Upper lobe of left lung (tissue), 6 donors: Measurements from ENCODE around the gene CNDP1. TPM values are rescaled to one million over a fixed set of nuclear protein-coding genes. Genes with fewer than 3 reads are reported as not detected.

Experiments
- ATAC-seq, 2 donors: fragments of 200-7000 bp; cut with Tn5 transposase; one replicate each; pipeline ENCODE4 v1.9.1; 2022; ENCODE audit warnings: mild to moderate bottlenecking in 2 of 2, moderate library complexity in 2 of 2; ENCODE audit not compliant: low FRiP score in 2 of 2
- DNase-seq, 2 donors: peaks; one replicate each; pipeline ENCODE4 v3.0.0-alpha.2; 2019 to 2020
- H3K27ac ChIP-seq, 4 donors: fragments of 200-600 bp; sonication (generic); one replicate each; pipeline ENCODE4 v1.5.1; 2016 to 2019
- H3K27me3 ChIP-seq, 4 donors: fragments of 200-600 bp; sonication (generic); one replicate each; pipeline ENCODE4 v1.5.1; 2017 to 2019
- H3K36me3 ChIP-seq, 4 donors: fragments of 200-600 bp; sonication (generic); one replicate each; pipeline ENCODE4 v1.5.1; 2016 to 2019
- H3K4me1 ChIP-seq, 4 donors: fragments of 200-600 bp; sonication (generic); one replicate each; pipeline ENCODE4 v1.5.1; 2018 to 2019
- H3K4me3 ChIP-seq, 4 donors: fragments of 200-600 bp; sonication (generic); one replicate each; pipeline ENCODE4 v1.5.1; 2017 to 2019; ENCODE audit warnings: mild to moderate bottlenecking in 2 of 4, moderate library complexity in 1 of 4
- H3K9me3 ChIP-seq, 4 donors: fragments of 200-600 bp; sonication (generic); one replicate each; pipeline ENCODE4 v1.5.1; 2018 to 2019
- CTCF ChIP-seq, 6 experiments: fragments of 450-650 bp in 4 of 6; fragments of 200-600 bp in 2 of 6; sonication (generic) in 2 of 6; IDR thresholded peaks; one replicate each; pipeline ENCODE4 v1.5.1; 2016 to 2019; ENCODE audit warnings: antibody characterized with exemption in 6 of 6
- EP300 ChIP-seq, 4 donors: sonication (generic); formaldehyde crosslinking; IDR thresholded peaks; one replicate each; pipeline ENCODE4 v1.5.1; 2017; ENCODE audit warnings: antibody characterized with exemption in 4 of 4, control low read depth in 2 of 4
- POLR2A ChIP-seq, 4 donors: fragments of 450-650 bp; IDR thresholded peaks; one replicate each; pipeline ENCODE4 v1.5.1; 2016 to 2017; ENCODE audit warnings: antibody characterized with exemption in 4 of 4, mild to moderate bottlenecking in 2 of 4
- POLR2AphosphoS5 ChIP-seq, 2 donors: sonication (generic); formaldehyde crosslinking; IDR thresholded peaks; one replicate each; pipeline ENCODE4 v1.5.1; 2017; ENCODE audit warnings: antibody characterized with exemption in 2 of 2
- WGBS, 2 donors: methylation state at CpG; one replicate each; pipeline ENCODE4 v1.1.5; 2017 to 2018; 5-methylcytosine and 5-hydroxymethylcytosine counted together
- total RNA-seq, 6 donors: library from RNA; depleted of rRNA in 4 of 6; stranded (reverse); fragments of >200 nt in 4 of 6; gene quantifications; one replicate each; pipeline versions ENCODE4 v1.1.0 to v1.2.1, GENCODE V29; 2016 to 2021
- donor health status: DM: no; HTN: no; CAD: no; lungs with moderate emphysema.
- donor health status: DM: no; HTN: yes; CAD: no; lungs with severe emphysema.

Gene CNDP1
- total RNA-seq, 6 donors from 2014 or later: not detected

- no peaks in the 10 kb centered on the region for H3K4me1 ChIP-seq
- no peak for DNase-seq
- H3K27me3 ChIP-seq: no peaks in the 10 kb centered on the region
- 88 to 94% methylated on average over 7 of the region's 7 CpGs for WGBS, 2 donors
- no peak overlapping the region for H3K27ac ChIP-seq
- H3K4me3 ChIP-seq: no peak overlapping the region
- H3K9me3 ChIP-seq: no peaks in the 10 kb centered on the region
- no peaks in the 10 kb centered on the region for H3K36me3 ChIP-seq
- no peak for ATAC-seq
- TF ChIP-seq POLR2AphosphoS5 (IDR thresholded peaks at IDR 0.05) (no peak), CTCF (IDR thresholded peaks at IDR 0.05) (no peak), POLR2A (IDR thresholded peaks at IDR 0.05) (no peak), EP300 (IDR thresholded peaks at IDR 0.05) (no peak)
Measured at GRCh38 chr18:74531043-74531442, 3.3 kb upstream of the CNDP1 start.

GRCh38 chr18:74532511-74533025 is 1.7 kb upstream of the CNDP1 start:
- H3K4me1 ChIP-seq: no peaks in the 10 kb centered on the region
- no peak for TF ChIP-seq POLR2A (IDR thresholded peaks at IDR 0.05)
- TF ChIP-seq CTCF (IDR thresholded peaks at IDR 0.05): no peak
- TF ChIP-seq EP300 (IDR thresholded peaks at IDR 0.05): no peak
- WGBS, 2 donors: 69 to 89% methylated on average over 7 to 9 of the region's 9 CpGs
- H3K9me3 ChIP-seq: no peaks in the 10 kb centered on the region
- H3K36me3 ChIP-seq: no peaks in the 10 kb centered on the region
- no peak overlapping the region for H3K4me3 ChIP-seq
- H3K27ac ChIP-seq: no peak overlapping the region
- no peaks in the 10 kb centered on the region for H3K27me3 ChIP-seq
- DNase-seq (no peak), ATAC-seq (no peak)

- Histone ChIP-seq H3K4me1 (no peaks in the 10 kb centered on the region), H3K4me3 (no peak overlapping the region), H3K27ac (no peak overlapping the region), H3K27me3 (no peaks in the 10 kb centered on the region), H3K9me3 (no peaks in the 10 kb centered on the region), H3K36me3 (no peaks in the 10 kb centered on the region)
- WGBS, 2 donors: 91 to 94% methylated on average over 12 of the region's 12 CpGs
- TF ChIP-seq POLR2A (IDR thresholded peaks at IDR 0.05) (no peak), CTCF (IDR thresholded peaks at IDR 0.05) (no peak), POLR2AphosphoS5 (IDR thresholded peaks at IDR 0.05) (no peak), EP300 (IDR thresholded peaks at IDR 0.05) (no peak)
- ATAC-seq (no peak), DNase-seq (no peak)
Measured at GRCh38 chr18:74533666-74534065, 634 bp upstream of the CNDP1 start.

- Histone ChIP-seq H3K27me3 (no peaks in the 10 kb centered on the region), H3K4me1 (no peaks in the 10 kb centered on the region), H3K4me3 (no peak overlapping the region), H3K9me3 (no peaks in the 10 kb centered on the region), H3K27ac (no peak overlapping the region), H3K36me3 (no peaks in the 10 kb centered on the region)
- WGBS, 2 donors: 82 to 87% methylated on average over 9 of the region's 9 CpGs
- ATAC-seq: no peak
- no peak for TF ChIP-seq POLR2AphosphoS5 (IDR thresholded peaks at IDR 0.05)
- no peak for TF ChIP-seq CTCF (IDR thresholded peaks at IDR 0.05)
- TF ChIP-seq POLR2A (IDR thresholded peaks at IDR 0.05): no peak
- no peak for TF ChIP-seq EP300 (IDR thresholded peaks at IDR 0.05)
- DNase-seq: no peak
Measured at GRCh38 chr18:74534981-74535649, 815 bp downstream of the CNDP1 start.

- ATAC-seq (no peak), DNase-seq (no peak)
- Histone ChIP-seq H3K4me3 (no peak overlapping the region), H3K9me3 (no peaks in the 10 kb centered on the region), H3K4me1 (no peaks in the 10 kb centered on the region), H3K27me3 (no peaks in the 10 kb centered on the region), H3K27ac (no peak overlapping the region), H3K36me3 (no peaks in the 10 kb centered on the region)
- 93% methylated on average over 9 to 11 of the region's 11 CpGs for whole genome bisulfite sequencing, 2 donors
- TF ChIP-seq EP300 (IDR thresholded peaks at IDR 0.05) (no peak), CTCF (IDR thresholded peaks at IDR 0.05) (no peak), POLR2AphosphoS5 (IDR thresholded peaks at IDR 0.05) (no peak), POLR2A (IDR thresholded peaks at IDR 0.05) (no peak)
Measured at GRCh38 chr18:74539289-74539688, 5.0 kb downstream of the CNDP1 start.
